Ectodermal cell (in vitro differentiated cells): ENCODE data around the gene CMTM5.

ENCODE experiments used
- H3K27ac ChIP-seq: 2 replicates; pipeline ENCODE4 v1.7.0; 2013; ENCODE audit warnings: mild to moderate bottlenecking, low read depth, low read length; ENCODE audit not compliant: insufficient read depth, poor library complexity, severe bottlenecking
- H3K27me3 ChIP-seq: 2 replicates; pipeline ENCODE4 v1.7.0; 2013; ENCODE audit warnings: mild to moderate bottlenecking, low read length; ENCODE audit not compliant: insufficient read depth, control insufficient read depth, poor library complexity, severe bottlenecking
- H3K36me3 ChIP-seq: one replicate; pipeline ENCODE4 v1.7.0; 2013; ENCODE audit warnings: low read length; ENCODE audit not compliant: control insufficient read depth, insufficient read depth
- H3K4me1 ChIP-seq: one replicate; pipeline ENCODE4 v1.7.0; 2013; ENCODE audit warnings: low read length; ENCODE audit not compliant: control insufficient read depth, insufficient read depth
- H3K4me3 ChIP-seq: 2 replicates; pipeline ENCODE4 v1.7.0; 2013; ENCODE audit warnings: low read depth, low read length, control low read depth; ENCODE audit not compliant: insufficient read depth
- H3K9me3 ChIP-seq: 2 replicates; pipeline ENCODE4 v1.7.0; 2013; ENCODE audit warnings: mild to moderate bottlenecking, low read length, moderate library complexity; ENCODE audit not compliant: control insufficient read depth
- WGBS, 2 experiments: methylation state at CpG; one replicate each; pipeline ENCODE4 v1.1.7; 2013; ENCODE audit warnings: missing lambda C conversion rate in 2 of 2; 5-methylcytosine and 5-hydroxymethylcytosine counted together

CMTM5 gene

DNA sequence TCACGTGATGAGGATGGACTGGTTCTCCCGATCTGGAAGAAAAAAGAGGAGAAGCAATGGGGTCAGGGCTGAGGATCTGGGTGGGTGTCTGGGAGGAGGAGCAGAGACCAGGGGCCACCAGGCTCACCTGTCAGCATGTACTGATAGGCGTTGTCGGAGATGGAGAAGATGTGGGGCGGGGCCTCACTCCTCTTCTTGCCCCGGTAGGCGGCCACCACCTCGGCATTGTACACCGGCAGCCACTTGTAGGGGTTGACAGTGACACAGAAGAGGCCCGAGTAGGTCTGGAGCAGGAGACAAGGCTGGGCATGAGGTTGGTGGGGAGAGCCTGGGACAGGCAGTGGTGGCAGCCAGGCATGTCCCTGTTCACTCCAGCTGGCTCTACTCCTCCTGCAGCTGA is 28.2 kb downstream of the CMTM5 start:
- WGBS, 2 experiments = 87 to 90% methylated on average over 10 of the region's 10 CpGs
- no peaks in the 10 kb centered on the region for H3K4me1 ChIP-seq
- H3K9me3 ChIP-seq = no peaks in the 10 kb centered on the region
- H3K27me3 ChIP-seq = no peaks in the 10 kb centered on the region
- no peak overlapping the region for H3K27ac ChIP-seq
- no peak overlapping the region for H3K4me3 ChIP-seq
- H3K36me3 ChIP-seq = no peaks in the 10 kb centered on the region

GRCh38 chr14:23405516-23406025 is 28.7 kb downstream of the CMTM5 start:
- Histone ChIP-seq H3K4me1 (no peaks in the 10 kb centered on the region), H3K4me3 (no peak overlapping the region), H3K27me3 (no peaks in the 10 kb centered on the region), H3K9me3 (no peaks in the 10 kb centered on the region), H3K36me3 (no peaks in the 10 kb centered on the region), H3K27ac (no peak overlapping the region)
- 93 to 95% methylated on average over 13 of the region's 13 CpGs for WGBS, 2 experiments

- H3K4me1 ChIP-seq = no peaks in the 10 kb centered on the region
- H3K4me3 ChIP-seq = no peak overlapping the region
- no peaks in the 10 kb centered on the region for H3K9me3 ChIP-seq
- no peaks in the 10 kb centered on the region for H3K36me3 ChIP-seq
- no peak overlapping the region for H3K27ac ChIP-seq
- WGBS, 2 experiments = 60 to 64% methylated on average over 4 of the region's 4 CpGs
- no peaks in the 10 kb centered on the region for H3K27me3 ChIP-seq
Measured at GRCh38 chr14:23406244-23406643, 29.4 kb downstream of the CMTM5 start.

GRCh38 chr14:23406725-23407355 is 30.0 kb downstream of the CMTM5 start:
- H3K27me3 ChIP-seq = no peaks in the 10 kb centered on the region
- no peak overlapping the region for H3K4me3 ChIP-seq
- no peaks in the 10 kb centered on the region for H3K36me3 ChIP-seq
- peaks cover 3% of the 10 kb centered on the region for H3K4me1 ChIP-seq
- H3K9me3 ChIP-seq = no peaks in the 10 kb centered on the region
- 92 to 94% methylated on average over 15 of the region's 15 CpGs for WGBS, 2 experiments
- H3K27ac ChIP-seq = no peak overlapping the region

DNA sequence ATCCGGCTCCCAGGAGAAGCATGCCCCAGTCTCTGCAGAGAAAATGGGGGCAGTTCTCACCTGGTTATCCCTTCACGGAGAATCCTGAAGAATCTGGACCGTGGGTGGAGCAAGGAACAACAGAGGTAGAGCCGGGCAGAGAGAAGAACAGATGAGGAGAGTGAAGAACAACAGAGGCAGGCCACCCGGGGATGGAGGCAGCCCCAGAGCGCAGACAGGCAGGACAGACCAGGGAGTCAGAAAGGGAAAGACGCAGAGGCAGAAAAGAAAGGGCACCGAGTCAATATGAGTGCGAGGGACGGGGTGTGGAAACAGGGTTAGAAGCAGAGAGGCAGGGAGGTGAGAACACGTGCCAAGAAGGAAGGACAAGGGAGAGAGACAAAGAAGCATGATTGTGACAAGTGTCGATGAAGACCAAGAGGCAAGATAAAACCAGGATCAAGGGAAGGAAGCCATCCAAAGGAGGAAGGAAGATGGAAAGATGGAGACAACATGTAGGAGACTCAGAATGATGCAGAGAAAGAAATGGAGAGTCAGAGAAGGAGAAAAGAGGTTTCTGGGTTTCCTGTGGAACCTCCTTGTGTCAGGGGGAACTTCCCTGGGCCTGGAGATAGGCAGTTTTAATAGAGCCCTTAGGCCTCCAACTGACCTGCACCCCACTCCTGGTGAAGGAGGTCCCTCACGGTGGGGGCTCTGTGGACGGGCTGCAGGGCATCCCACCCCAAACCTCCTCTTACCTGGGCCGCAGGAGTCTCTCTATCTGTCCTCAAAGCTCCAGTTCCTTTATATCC is 30.9 kb downstream of the CMTM5 start, which contains the start of gene MYH6:
TSS of gene MYH6 (minus strand) at position 758 of the 791 bp plus-strand sequence. CDS start 1,050 bp downstream, outside the sequence.
- Histone ChIP-seq H3K9me3 (no peaks in the 10 kb centered on the region), H3K27ac (no peak within 1 kb of the TSS), H3K4me3 (no peak within 1 kb of the TSS), H3K27me3 (no peaks in the 10 kb centered on the region), H3K36me3 (no peaks in the 10 kb centered on the region), H3K4me1 (peaks cover 3% of the 10 kb centered on the region)
- WGBS, 2 experiments = 89 to 91% methylated on average over 15 of the region's 15 CpGs

GRCh38 chr14:23408307-23408630 is 31.4 kb downstream of the CMTM5 start:
- Histone ChIP-seq H3K27me3 (no peaks in the 10 kb centered on the region), H3K27ac (no peak overlapping the region)
- WGBS, 2 experiments = 80 to 84% methylated on average over 5 of the region's 5 CpGs

DNA sequence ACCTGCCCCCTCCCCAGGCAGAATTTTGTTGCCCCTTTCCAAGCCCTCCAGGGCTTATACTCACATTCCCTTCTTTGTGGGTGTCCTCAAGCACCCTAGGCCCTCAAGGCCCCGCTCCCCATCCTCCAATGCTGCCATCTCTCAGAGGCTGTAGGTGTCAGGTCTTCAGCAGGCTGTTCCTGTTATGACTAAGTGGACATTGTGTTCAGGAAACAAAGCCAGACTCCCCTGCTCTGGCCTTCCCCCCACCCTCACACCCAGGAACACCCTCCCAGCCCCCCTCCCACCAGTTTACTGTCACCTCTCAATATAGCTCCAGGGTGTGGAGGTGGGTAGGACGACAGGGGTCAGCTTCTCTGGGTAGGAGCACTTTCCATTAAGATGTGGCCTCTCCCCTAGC is 32.6 kb downstream of the CMTM5 start:
- no peaks in the 10 kb centered on the region for H3K9me3 ChIP-seq
- no peaks in the 10 kb centered on the region for H3K27me3 ChIP-seq
- no peak overlapping the region for H3K27ac ChIP-seq
- peaks cover 3% of the 10 kb centered on the region for H3K4me1 ChIP-seq
- no peaks in the 10 kb centered on the region for H3K36me3 ChIP-seq
- H3K4me3 ChIP-seq = no peak overlapping the region
- WGBS, 2 experiments = 85 to 91% methylated on average over 2 of the region's 2 CpGs

More at GRCh38 chr14:23408307-23408630, 31.4 kb downstream of the CMTM5 start:
- Histone ChIP-seq H3K36me3 (no peaks in the 10 kb centered on the region), H3K4me3 (no peak overlapping the region), H3K9me3 (no peaks in the 10 kb centered on the region), H3K4me1 (peaks cover 3% of the 10 kb centered on the region)

DNA sequence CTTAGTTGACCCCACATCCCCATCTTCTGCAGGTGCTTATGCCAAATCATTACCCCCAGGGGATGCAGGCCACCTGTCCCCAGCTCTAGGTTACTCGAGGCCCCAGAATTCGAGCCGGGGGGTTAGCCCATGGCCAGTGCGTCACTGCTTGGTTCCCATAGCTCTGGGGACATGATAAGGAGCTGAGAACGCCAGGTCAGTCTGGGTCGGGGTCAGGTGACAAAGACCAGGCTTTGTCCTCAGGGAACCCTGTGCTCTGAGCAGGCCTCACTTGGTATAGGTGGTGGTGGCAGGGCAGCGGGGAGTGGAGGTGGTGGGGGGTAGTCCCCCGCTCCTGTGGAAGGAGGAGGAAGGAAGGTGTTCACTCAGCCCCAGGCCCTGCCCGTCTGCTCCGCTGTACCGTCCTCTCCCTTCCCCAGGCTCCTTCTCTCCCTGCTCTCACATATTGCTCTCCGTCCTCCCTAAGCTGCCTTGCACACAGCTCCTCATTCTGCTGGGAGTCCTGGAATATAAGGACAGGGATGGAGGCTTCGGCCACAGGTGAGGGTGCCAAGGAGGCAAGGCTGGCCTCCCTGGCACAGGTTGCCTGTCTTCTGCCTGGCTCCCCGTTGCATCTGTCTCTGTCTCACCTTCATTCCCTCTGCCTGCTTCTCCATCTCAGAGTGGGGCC is 33.3 kb downstream of the CMTM5 start:
- Histone ChIP-seq H3K36me3 (no peaks in the 10 kb centered on the region), H3K4me3 (no peak overlapping the region), H3K9me3 (no peaks in the 10 kb centered on the region), H3K27me3 (no peaks in the 10 kb centered on the region), H3K27ac (no peak overlapping the region), H3K4me1 (peaks cover 3% of the 10 kb centered on the region)
- WGBS, 2 experiments = 93 to 95% methylated on average over 14 of the region's 14 CpGs

- H3K27ac ChIP-seq = no peak overlapping the region
- WGBS, 2 experiments = 91 to 94% methylated on average over 14 of the region's 14 CpGs
- H3K4me3 ChIP-seq = no peak overlapping the region
Measured at GRCh38 chr14:23411563-23412525, 35.0 kb downstream of the CMTM5 start.

More at GRCh38 chr14:23411563-23412525, 35.0 kb downstream of the CMTM5 start:
- peaks cover 3% of the 10 kb centered on the region for H3K4me1 ChIP-seq
- H3K36me3 ChIP-seq = no peaks in the 10 kb centered on the region
- no peaks in the 10 kb centered on the region for H3K27me3 ChIP-seq
- no peaks in the 10 kb centered on the region for H3K9me3 ChIP-seq
